Muscle of arm (tissue), 12 donors: ENCODE data around the gene LAMB1. TPM values are rescaled to one million over a fixed set of nuclear protein-coding genes. Genes with fewer than 3 reads are reported as not detected.
"Not testable (repeated sequence)": the region's sequence is repeated elsewhere in the genome, so short reads cannot be mapped to it uniquely, and the experiment has no call there.

Source experiments
- DNase-seq: peaks from one replicate; pipeline ENCODE4 v3.0.0-alpha.2; 2013
- polyA plus RNA-seq, 12 donors: library from polyadenylated mRNA; unstranded; fragments of 120-200 nt; gene quantifications; one replicate each; pipeline ENCODE4 v1.2.1, GENCODE V29; 2013; ENCODE audit not compliant: insufficient read length in 12 of 12

The LAMB1 gene
- polyA plus RNA-seq, 12 donors: 115 to 810 (median 515) TPM

DNA sequence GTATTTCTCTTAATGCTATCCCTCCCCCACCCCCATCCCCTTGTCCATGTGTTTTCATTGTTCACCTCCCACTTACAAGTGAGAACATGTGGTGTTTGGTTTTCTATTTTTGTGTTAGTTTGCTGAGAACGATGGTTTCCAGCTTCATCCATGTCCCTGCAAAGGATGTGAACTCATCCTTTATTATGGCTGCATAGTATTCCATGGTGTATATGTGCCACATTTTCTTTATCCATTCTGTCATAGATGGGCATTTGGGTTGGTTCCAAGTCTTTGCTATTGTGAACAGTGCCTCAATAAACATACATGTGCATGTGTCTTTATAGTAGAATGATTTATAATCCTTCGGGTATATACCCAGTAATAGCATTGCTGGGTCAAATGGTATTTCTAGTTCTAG lies 81.1 kb downstream of the LAMB1 start:
- not testable (repeated sequence) for DNase-seq

GRCh38 chr7:107920048-107920772 lies 82.8 kb downstream of the LAMB1 start:
- DNase-seq: no peak

DNA sequence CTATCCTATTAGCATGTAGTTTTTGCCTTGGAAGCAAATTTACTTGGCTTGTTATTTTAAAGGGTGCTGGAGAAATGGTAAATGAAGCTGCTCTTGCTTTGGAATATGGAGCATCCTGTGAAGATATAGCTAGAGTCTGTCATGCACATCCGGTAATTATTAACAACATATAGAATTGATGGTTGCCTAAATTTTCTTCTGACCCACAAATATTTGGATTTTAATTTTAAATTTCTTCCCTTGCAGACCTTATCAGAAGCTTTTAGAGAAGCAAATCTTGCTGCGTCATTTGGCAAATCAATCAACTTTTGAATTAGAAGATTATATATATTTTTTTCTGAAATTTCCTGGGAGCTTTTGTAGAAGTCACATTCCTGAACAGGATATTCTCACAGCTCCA lies 84.0 kb downstream of the LAMB1 start:
- DNase-seq: no peak

DNA sequence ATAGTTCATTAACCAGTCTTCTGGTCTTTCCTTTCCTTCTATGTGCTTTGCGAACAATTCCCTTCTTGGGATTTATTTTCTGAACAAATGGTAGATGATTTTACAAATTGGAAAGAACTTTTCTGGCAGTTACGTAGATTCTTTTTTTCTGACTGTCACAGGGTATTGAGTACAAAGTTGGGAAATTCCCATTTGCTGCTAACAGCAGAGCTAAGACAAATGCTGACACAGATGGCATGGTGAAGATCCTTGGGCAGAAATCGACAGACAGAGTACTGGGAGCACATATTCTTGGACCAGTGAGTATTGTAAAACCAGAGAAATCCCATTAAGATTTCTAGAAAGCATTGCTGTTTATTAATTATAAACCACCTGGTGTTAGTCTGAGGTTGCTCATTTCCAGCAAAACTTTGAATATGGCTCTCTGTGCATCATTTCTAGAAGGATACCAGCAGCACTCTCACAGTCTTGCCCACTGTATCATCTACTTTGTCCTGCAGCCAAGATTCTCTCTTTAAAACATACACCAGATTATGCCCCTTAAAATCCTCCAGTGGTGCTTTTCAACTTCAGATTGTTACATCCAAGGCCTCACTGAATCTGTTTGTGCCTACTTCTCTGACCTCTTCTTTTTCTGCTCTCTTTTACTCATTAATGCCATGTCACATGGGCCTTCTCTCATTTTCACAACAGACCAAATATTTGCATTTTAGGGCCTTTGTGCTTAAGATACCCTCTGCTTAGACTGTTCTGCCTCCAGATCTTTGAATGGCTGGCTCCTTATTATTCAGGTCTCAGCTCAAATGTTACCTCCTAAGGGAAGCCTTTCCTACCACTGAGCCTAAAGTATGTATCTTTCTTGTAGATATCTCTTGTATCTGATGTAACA lies 85.0 kb downstream of the LAMB1 start:
- DNase-seq: no peak

DNA sequence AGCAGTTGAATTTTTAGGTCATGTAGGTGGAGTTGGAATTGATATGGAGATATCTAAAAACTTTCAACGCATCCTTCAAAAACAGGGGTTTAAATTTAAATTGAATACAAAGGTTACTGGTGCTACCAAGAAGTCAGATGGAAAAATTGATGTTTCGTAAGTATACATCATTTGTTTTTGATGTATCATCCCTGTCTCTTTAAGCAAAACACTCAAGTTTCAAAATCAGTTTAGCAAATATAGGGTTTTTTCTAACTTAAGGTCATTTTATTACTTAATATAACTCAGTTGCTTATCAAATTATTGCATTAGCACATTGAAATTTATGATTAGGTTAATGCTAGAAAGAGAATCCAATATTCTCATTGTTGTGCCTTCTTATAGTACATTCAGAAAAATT lies 87.4 kb downstream of the LAMB1 start:
- DNase-seq: no peak

DNA sequence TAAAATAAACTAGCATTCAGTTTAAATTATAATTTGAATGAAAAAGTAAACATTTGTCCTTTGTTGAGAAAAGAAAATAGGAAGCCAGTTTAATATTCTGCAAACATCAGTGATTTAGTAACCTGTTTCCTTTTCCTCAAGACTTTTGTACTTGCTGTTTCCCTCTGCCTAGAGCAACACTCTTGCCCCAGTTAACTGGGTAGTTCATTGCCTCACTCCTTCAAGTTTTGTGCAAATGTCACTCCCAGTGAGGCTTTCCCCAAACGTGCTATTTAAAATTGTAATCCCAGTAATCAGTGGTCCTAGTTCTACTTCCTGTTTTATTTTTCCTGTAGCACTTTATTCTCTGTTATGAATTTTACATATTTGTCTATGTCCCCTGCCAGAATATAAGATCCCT lies 88.1 kb downstream of the LAMB1 start:
- no peak for DNase-seq

DNA sequence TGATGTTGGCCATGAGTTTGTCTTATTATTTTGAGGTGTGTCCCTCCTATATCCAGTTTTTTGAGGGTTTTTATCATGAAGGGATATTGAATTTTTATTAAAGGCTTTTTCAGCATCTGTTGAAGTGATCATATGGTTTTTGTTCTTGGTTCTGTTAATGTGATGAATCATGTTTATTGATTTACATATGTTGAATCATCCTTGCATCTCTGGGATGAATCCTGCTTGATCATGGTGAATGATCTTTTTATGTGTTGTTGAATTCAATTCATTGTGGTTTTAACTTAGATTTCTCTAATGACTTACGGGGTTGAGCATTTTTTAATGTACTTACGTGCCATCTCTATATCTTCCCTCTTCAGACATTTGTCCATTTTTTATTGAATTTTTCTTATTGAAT lies 89.1 kb downstream of the LAMB1 start:
- DNase-seq: no peak

DNA sequence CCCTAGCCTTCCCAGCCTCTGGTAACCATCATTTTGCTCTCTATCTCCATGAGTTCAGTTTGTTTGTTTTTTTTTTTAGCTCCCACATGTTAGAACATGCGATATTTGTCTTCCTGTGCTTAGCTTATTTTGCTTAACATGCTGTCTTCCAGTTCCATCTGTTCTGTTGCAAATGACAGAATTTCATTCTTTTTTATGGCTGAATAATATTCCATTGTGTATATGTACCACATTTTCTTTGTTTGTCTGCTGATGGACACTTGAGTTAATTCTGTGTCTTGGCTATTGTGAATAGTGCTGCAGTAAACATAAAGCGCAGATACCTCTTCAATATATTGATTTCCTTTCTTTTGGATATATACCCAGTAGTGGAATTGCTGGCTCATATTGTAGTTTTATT lies 91.0 kb downstream of the LAMB1 start:
- DNase-seq: no peak

DNA sequence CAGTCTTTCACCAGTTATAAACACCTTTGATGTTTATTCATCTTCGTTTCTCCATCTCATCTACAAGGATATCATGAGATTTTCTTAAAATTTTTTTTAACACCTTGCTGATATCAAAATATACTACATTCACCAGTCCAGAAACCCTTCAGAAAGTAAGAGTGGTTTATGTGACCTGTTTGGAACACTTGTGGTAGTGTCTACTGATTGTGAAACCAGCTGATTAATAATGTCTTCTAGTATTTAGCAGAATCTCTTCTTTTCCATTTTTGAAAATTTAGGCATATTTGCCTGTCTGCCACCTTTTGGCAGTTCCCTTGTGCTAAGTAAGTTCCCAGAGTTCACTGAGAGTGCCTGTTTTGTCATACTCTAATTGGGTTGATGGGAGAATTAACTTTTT lies 93.5 kb downstream of the LAMB1 start:
- DNase-seq: no peak

DNA sequence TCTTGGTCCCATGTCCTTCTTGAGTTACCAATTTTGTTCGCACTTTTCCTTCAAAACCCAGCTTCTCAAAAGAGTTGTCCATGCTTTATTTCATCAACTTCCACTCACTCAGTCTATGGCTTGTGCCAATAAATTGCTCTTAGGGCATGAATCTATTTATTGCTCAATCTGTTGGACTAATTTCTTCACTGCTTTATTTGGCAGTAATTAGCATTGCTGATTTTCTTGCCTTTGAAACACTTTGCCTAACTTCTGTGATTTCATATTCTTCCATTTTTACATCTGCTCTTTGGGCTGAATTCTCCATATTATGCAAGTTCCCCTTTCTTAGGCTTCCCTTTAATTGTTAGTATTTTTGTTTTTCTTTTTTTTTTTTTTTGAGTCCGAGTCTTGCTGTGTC lies 95.2 kb downstream of the LAMB1 start:
- no peak for DNase-seq

DNA sequence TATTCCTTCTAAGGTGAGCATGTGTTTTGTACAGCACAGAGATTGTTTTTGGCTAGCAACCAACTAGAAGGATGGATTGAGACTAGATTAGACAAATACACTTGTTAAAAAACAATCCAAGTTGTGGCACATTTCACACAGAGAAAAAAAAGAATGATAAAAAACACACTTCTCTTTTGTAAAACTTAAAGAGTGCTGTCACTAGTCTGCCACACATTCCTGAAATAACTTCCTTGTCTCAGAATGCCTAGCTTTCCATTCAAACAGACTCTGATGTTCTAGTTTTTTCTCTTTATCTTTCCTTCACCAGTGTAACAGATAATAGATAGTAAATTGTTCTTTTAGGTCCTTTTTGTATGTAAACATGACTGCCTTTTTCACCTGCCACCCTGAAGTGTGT lies 100.6 kb downstream of the LAMB1 start:
- no peak for DNase-seq

- DNase-seq: no peak
These were observed 102.4 kb downstream of the LAMB1 start for GRCh38 chr7:107900496-107901015.

GRCh38 chr7:107898997-107899594 lies 103.9 kb downstream of the LAMB1 start:
- DNase-seq: no peak

GRCh38 chr7:107892367-107892741 lies 110.6 kb downstream of the LAMB1 start:
- DNase-seq: not testable (repeated sequence)

- DNase-seq: no peak
These were observed 111.2 kb downstream of the LAMB1 start for GRCh38 chr7:107891636-107892366.

DNA sequence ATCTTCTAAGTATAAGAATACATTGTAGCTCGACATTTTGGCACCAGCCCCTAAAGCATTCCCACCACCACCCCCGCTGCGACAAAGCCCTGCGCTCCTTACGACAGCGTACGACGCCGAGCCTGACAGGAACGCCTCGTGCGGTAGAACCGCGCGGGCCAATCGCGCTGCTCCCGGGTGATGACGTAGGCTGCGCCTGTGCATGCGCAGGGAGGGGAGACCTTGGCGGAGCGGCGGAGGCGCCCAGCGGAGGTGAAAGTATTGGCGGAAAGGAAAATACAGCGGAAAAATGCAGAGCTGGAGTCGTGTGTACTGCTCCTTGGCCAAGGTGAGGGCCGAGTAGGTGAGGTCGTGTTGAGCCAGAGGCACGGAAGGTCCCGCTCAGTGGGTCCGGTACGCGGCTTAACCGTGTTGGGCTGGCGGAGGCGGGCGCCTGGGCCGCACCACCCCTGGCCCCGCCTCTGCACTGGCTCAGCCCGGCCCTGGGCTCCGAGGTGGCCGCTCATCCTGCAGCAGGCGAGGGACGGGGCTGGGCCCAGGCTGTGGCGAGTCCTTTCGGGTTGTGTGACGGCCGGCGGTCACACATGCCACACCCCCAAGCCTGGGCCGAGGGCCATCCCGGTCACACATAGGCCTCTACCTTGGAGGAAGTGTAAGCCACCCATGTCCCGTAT lies 111.9 kb downstream of the LAMB1 start, which contains the start of gene DLD:
TSS of gene DLD (plus strand) at position 222 of the 674 bp plus-strand sequence. CDS start at position 290, 68 bp downstream.
- peak; percentile 94 for DNase-seq

- no peak for DNase-seq
These were observed 112.4 kb downstream of the LAMB1 start for GRCh38 chr7:107890493-107890961.

DNA sequence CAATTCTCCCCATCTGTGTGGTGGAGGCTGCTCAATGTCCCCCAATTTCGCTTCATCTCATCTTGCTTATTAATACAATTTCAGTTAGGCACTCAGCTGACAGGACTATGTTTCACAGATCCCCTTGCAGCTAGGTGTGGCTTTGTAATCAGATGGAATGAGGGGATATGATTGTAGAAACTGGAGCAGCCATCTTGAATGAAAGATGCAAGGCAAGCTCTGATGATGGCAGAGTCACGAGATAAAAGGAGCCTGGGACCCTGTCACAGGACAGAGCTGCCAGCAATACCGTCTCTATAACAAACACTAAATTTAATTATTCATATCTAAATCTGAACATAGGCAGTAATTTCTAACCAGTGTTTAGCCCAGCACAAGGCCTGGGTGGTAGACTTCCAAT lies 113.0 kb downstream of the LAMB1 start:
- DNase-seq: no peak

DNA sequence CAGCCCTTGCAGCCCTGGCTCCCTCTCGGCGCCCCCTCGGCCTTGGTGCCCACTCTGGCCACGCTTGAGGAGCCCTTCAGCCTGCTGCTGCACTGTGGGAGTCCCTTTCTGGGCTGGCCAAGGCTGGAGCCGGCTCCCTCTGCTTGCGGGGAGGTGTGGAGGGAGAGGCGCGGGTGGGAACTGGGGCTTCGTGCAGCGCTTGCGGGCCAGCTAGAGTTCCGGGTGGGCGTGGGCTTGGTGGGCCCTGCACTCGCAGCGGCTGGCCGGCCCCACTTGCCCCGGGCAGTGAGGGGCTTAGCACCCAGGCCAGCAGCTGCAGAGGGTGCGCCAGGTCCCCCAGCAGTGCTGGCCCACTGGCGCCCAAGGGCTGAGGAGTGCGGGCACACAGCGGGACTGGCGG lies 115.1 kb downstream of the LAMB1 start:
- not testable (repeated sequence) for DNase-seq

DNA sequence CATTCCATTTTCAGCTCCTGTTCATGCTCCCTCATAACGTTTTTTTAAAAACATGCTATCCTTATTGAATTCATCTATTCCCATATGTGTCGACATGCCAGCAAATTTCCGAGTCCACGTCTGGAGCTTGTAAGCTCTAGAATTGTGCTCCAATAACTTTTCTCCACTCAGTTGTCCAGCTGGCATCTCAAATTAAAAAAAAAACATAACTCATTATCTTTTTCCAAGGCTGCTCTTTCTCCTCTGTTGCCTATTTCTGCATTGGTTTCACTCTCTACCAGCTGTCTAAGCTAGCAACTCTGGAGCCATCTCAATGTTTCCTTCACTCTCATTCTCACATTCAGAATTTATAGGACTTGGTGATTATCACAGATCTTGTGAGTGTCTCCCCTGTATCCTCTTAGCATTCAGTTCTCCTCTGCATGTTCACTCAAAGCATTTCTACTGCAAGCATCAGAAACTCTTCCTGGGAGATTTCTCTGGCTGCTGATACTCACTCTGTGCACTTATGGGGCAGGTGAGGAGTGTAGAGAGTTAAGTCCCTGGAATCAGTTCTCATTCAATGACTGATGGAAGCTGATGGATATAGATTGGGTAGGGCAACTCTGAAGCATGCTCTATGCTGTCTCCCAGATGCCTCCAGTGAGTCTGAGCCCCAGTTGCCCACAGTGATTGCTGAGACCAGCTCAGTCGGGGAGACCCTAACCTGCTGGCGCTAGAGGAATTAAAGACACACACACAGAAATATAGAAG lies 118.7 kb downstream of the LAMB1 start:
- no peak for DNase-seq
